ENCODE measurements around the gene SOX14.

DNA sequence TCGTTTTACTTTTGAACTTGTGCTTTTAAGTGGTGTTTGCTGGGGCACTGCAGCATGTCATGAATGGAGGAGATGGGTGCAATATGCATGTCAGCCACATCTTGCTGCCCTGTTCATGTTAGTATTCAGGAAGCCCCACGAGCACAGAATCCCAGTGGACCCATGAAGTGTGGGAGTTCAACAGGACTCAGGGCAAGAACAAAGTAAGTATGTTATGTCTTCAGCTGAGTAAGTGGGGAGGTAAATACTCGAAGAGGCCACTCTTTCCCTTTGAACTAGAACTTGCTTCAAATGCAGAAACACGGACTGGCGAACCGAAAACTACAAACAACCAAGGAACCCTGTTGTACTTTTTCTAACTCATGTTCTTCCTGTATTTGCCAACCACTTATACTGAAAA lies 23.4 kb downstream of the SOX14 start:
- TF ChIP-seq ZNF785 (tag by site-specific recombination; IDR thresholded peaks at IDR 0.05), result no peak
- no peak for TF ChIP-seq ZFP3 (tag by site-specific recombination; IDR thresholded peaks at IDR 0.05; ENCODE audit: low read depth)
- TF ChIP-seq, protein P1, sequence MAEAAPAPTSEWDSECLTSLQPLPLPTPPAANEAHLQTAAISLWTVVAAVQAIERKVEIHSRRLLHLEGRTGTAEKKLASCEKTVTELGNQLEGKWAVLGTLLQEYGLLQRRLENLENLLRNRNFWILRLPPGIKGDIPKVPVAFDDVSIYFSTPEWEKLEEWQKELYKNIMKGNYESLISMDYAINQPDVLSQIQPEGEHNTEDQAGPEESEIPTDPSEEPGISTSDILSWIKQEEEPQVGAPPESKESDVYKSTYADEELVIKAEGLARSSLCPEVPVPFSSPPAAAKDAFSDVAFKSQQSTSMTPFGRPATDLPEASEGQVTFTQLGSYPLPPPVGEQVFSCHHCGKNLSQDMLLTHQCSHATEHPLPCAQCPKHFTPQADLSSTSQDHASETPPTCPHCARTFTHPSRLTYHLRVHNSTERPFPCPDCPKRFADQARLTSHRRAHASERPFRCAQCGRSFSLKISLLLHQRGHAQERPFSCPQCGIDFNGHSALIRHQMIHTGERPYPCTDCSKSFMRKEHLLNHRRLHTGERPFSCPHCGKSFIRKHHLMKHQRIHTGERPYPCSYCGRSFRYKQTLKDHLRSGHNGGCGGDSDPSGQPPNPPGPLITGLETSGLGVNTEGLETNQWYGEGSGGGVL (tag by site-specific recombination; IDR thresholded peaks at IDR 0.05), result no peak
- no peak for TF ChIP-seq PRDM1 (tag by site-specific recombination; IDR thresholded peaks at IDR 0.05)
- no peak for TF ChIP-seq CTCF (tag by site-specific recombination; IDR thresholded peaks at IDR 0.05)
- no peak for TF ChIP-seq YY1 (tag by site-specific recombination; IDR thresholded peaks at IDR 0.05)
- TF ChIP-seq ZNF747 (tag by site-specific recombination; IDR thresholded peaks at IDR 0.05), result no peak
- TF ChIP-seq KLF1 (tag by site-specific recombination; IDR thresholded peaks at IDR 0.05), result no peak
- no peak for TF ChIP-seq ZSCAN5A (tag by site-specific recombination; IDR thresholded peaks at IDR 0.05)
- no peak for TF ChIP-seq ZNF223 (tag by site-specific recombination; IDR thresholded peaks at IDR 0.05)

All from HEK293 (cell line).